T follicular helper cell (primary cell): Measurements from ENCODE around the gene KCTD8.

Source experiments
- DNase-seq: peaks from one replicate; pipeline ENCODE4 v3.0.0-alpha.2; 2020; ENCODE audit warnings: low read depth
- total RNA-seq, 2 experiments: gene quantifications; one replicate each; lab custom pipeline; 2026; lab: John Stamatoyannopoulos, UW

Gene KCTD8
- 0 reads per million in 2 experiments for total RNA-seq

DNA sequence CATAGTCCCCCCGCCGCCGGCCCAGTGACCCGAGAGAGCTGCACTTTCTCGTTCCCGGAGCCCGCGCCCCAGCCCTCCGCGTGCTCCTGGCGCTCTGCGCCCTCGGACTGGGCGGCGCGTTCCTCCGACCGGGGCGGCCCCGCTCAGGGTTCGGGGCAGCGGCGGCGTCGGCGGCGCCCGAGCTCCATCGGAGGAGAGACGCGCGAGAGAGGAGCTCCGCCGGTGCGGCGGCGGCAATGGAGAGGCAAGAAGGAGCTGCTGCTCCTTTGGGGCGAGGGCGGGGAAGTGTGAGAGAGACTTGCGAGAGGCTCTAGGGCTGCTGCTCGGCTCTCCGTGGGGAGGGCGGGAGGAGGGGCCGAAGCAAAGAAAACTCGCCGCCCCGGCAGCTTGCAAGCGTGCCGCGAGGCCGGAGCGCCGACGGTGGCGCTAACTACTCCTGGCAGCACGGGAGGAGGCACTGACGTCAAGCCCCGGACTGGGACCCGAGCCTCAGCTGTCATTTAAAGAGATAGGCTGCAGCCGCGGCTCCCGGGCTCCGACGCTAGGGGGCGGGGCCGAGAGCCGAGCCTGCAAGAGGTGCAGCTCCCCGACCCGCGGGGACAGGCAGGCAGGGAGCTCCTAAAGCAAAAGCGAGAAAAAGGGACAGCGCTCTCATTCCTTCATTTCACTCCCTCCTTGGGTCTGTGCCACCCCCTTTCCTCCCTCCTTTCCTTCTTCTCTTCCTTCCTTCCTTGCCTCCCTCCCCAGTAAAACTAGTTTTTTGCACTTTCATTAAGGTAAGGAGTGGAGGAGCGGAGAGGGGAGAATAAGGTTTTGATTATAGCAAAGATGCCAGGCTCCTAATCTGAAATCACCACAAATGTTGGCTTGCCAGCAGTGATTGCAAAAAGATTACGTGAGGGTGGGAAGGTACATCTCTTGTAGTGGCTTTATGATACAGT is at the start of gene KCTD8:
Gene KCTD8 (minus strand): TSS at position 289 of the 941 bp plus-strand sequence.
- no peak for DNase-seq

- DNase-seq = no peak
Observed at GRCh38 chr4:44494810-44495701, 46.4 kb upstream of the KCTD8 start.

GRCh38 chr4:44493924-44494323 is 45.3 kb upstream of the KCTD8 start:
- no peak for DNase-seq

DNA sequence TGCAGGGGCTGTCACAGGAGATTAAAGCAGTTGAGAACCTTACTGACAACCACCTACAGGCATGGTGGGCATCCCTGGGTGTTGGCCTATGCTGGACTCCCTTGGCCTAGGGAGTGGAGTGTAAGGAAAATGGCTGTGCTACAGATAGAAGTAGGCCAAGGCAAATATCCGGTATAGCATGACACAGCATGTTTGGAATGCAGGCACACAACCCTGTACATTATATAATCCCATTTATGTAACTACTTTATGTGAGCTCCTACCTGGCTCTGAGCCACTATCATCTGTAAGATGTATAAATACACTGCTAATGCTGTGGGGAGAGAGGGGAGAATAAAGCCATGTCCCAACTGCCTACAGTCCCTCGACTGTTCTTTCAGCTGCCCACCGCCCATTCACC is 38.7 kb upstream of the KCTD8 start:
- DNase-seq = no peak

DNA sequence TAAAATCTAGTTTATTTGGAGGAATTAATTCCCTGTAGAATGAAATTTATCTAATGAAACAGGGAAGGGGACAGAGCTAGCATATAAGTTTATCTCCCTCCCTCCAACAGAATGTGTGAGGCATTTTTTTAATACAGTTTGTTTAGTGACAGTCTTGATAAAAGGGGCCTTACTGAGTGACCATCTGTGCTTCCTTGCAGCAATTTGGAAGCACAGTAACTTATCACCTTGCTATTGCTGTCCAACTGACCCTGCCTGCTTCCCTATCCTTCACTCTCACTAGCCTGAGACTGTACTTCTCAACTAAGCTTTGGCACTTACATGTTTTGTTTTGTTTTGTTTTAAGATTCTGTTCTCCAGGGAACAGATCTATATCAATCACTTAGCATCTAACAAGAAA is 31.1 kb upstream of the KCTD8 start:
- DNase-seq = no peak

- DNase-seq = no peak
Observed at GRCh38 chr4:44462259-44462658, 13.7 kb upstream of the KCTD8 start.

GRCh38 chr4:44447563-44448504 is 775 bp downstream of the KCTD8 start:
- DNase-seq = no peak

GRCh38 chr4:44446801-44447562 is 1.6 kb downstream of the KCTD8 start:
- no peak for DNase-seq

DNA sequence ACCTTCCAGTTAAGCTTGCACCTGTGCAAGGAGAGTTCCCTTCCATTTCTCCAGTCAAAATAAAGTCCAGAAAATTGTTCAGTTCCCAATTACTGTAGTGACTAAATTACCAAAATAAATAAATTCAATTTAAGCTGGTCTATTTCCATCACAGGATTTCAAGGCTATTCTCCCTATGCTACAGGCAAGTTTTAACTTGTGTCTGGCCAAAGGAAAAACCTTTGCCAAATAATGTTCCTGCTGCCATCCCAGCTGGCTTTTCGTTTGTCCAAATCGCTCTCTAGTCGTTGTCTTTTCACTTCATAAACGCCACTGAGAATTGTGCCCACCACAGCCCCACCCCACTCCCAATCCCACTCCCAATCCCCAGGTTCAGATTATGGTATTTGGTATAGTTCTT is 2.4 kb downstream of the KCTD8 start:
- no peak for DNase-seq

DNA sequence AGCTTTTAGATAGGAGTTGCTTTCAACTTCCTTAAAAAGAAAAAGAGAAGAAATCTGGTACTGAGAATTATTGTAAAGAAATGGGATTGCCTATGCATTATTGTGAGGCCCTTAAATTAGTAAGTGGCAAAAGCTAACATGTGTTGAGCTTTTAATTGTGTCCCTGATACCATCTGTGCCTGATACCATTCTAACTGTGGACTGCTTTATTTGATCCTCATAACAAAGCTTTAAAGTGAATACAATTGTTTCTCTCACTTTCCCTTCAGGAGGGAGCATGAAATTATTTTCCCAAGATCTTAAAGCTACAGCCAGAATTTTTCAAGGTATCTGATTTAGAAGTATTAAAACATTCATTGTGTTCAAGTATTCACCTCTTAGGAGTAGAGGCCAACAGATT is 9.9 kb downstream of the KCTD8 start:
- DNase-seq = no peak

GRCh38 chr4:44434247-44434646 is 14.4 kb downstream of the KCTD8 start:
- DNase-seq = no peak

- DNase-seq = no peak
Observed at GRCh38 chr4:44425614-44426208, 22.9 kb downstream of the KCTD8 start.

GRCh38 chr4:44422912-44423311 is 25.7 kb downstream of the KCTD8 start:
- no peak for DNase-seq

GRCh38 chr4:44421330-44422065 is 27.1 kb downstream of the KCTD8 start:
- DNase-seq = no peak

- DNase-seq = no peak
Observed at GRCh38 chr4:44415251-44415650, 33.4 kb downstream of the KCTD8 start.

- DNase-seq = no peak
Observed at GRCh38 chr4:44368413-44369167, 80.0 kb downstream of the KCTD8 start.

DNA sequence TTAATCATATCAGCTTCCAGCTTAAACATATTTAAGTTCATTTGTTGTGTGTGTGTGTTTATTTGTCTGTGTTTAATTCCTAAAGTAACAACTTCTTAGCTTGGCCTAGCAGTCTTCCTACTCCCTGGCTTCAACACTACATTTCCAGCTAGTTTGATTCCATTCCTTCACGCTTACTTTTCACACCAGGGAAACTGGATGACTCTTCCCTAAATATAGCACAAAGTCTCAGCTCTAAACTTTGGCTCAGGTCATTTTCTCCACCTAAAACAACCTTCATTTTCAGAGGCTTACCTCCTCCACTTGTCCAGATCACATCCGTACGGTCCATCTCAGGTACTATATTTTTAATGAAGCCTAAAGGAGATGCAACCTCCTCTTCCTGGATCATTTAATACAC is 94.4 kb downstream of the KCTD8 start:
- no peak for DNase-seq

- DNase-seq = no peak
Observed at GRCh38 chr4:44351069-44351468, 97.5 kb downstream of the KCTD8 start.

DNA sequence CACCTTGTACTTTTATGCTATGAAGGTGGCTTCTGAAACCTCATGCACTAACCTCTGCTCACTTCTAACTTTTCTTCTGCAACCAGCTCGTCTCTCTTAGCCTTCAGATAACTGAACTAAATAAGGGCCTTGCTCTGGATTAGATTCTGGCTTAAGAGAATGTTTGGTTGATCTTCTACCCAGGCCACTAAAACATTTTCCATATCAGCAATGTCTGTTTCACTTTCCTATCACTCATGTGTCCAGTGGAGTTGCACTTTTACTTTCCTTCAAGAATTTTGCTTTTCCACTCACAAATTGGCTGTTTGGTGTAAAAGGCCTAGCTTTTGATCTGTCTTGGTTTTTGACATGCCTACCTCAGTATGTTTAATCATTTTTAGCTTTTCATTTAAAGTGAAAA is 105.8 kb downstream of the KCTD8 start:
- no peak for DNase-seq
